Stimulated activated naive CD4-positive, alpha-beta T cell (primary cell): ENCODE results near the gene PHLDB1.
"Not testable (repeated sequence)": the region's sequence is repeated elsewhere in the genome, so short reads cannot be mapped to it uniquely, and the experiment has no call there.

ENCODE experiments used
- DNase-seq, 6 experiments: peaks; one replicate each; lab custom pipeline; 2025; lab: John Stamatoyannopoulos, UW

Gene PHLDB1

GRCh38 chr11:118607401-118608359 lies at the start of gene PHLDB1:
Gene PHLDB1 (plus strand): TSS chr11:118607615. CDS start chr11:118613837, 6,222 bp downstream.
- peak; percentile 23 to 59 (median 50) for DNase-seq

GRCh38 chr11:118560806-118561205 lies 46.6 kb upstream of the PHLDB1 start:
- DNase-seq = no peak

- no peak for DNase-seq
Measured at GRCh38 chr11:118565051-118565450, 42.4 kb upstream of the PHLDB1 start.

GRCh38 chr11:118569670-118570069 lies 37.7 kb upstream of the PHLDB1 start:
- DNase-seq = no peak

- no peak for DNase-seq
Measured at GRCh38 chr11:118570787-118571186, 36.6 kb upstream of the PHLDB1 start.

GRCh38 chr11:118571701-118572060 lies 35.7 kb upstream of the PHLDB1 start:
- peak in 1 of 6 experiments; percentile 38 for DNase-seq

- DNase-seq = peak; percentile 77 to 88 (median 84)
Measured at GRCh38 chr11:118572061-118572980, 35.1 kb upstream of the PHLDB1 start, which contains the start of gene ARCN1. Gene ARCN1 (plus strand): TSS chr11:118572409. CDS start chr11:118572548, 139 bp downstream.

GRCh38 chr11:118572981-118573550 lies 34.3 kb upstream of the PHLDB1 start:
- peak in 4 of 6 experiments; percentile 20 to 58 (median 24) for DNase-seq

- no peak for DNase-seq
Measured at GRCh38 chr11:118574636-118575035, 32.8 kb upstream of the PHLDB1 start.

GRCh38 chr11:118577995-118578394 lies 29.4 kb upstream of the PHLDB1 start:
- not testable (repeated sequence) for DNase-seq

- no peak for DNase-seq
Measured at GRCh38 chr11:118581057-118581456, 26.4 kb upstream of the PHLDB1 start.

GRCh38 chr11:118587952-118588351 lies 19.5 kb upstream of the PHLDB1 start:
- DNase-seq = no peak

- DNase-seq = no peak
Measured at GRCh38 chr11:118592616-118593367, 14.6 kb upstream of the PHLDB1 start.

GRCh38 chr11:118594984-118595383 lies 12.4 kb upstream of the PHLDB1 start:
- DNase-seq = peak in 3 of 6 experiments; percentile 49 to 74 (median 71)

GRCh38 chr11:118596224-118597146 lies 10.9 kb upstream of the PHLDB1 start:
- no peak for DNase-seq

GRCh38 chr11:118597556-118597955 lies 9.9 kb upstream of the PHLDB1 start:
- no peak for DNase-seq

GRCh38 chr11:118602331-118602730 lies 5.1 kb upstream of the PHLDB1 start:
- DNase-seq = no peak

GRCh38 chr11:118603709-118604108 lies 3.7 kb upstream of the PHLDB1 start:
- not testable (repeated sequence) for DNase-seq

GRCh38 chr11:118604566-118604965 lies 2.8 kb upstream of the PHLDB1 start:
- DNase-seq = no peak
